Keratinocyte (primary cell): ENCODE measurements around the gene DUSP22.

Experiments used
- CTCF ChIP-seq, 3 experiments: IDR thresholded peaks in 1 of 3; conservative IDR thresholded peaks in 1 of 3; optimal IDR thresholded peaks in 1 of 3; 2 replicates in 2 of 3; 3 replicates in 1 of 3; pipeline versions ENCODE3 to v1.5.1; 2011; ENCODE audit warnings: low read length in 3 of 3, mild to moderate bottlenecking in 3 of 3, moderate library complexity in 2 of 3, control low read depth in 1 of 3, inconsistent platforms in 1 of 3; ENCODE audit not compliant: insufficient read depth in 2 of 3; ENCODE audit errors: extremely low read depth in 1 of 3
- EZH2 ChIP-seq: IDR thresholded peaks from one replicate; pipeline ENCODE4 v1.6.1; 2012; ENCODE audit warnings: inconsistent platforms, mild to moderate bottlenecking, low read length, moderate library complexity

- TF ChIP-seq CTCF (optimal IDR thresholded peaks at IDR 0.05 in 1 of 3, IDR thresholded peaks at IDR 0.05 in 1 of 3, conservative IDR thresholded peaks at IDR 0.05 in 1 of 3; ENCODE audit: extremely low read depth in 1 of 3, insufficient read depth in 2 of 3, low read length in 3 of 3) (no peak), EZH2 (no peak)
These were observed 70.6 kb downstream of the DUSP22 start for GRCh38 chr6:362924-363249.
